PC-9 (cell line): ENCODE measurements around the gene METTL8.

Source experiments
- EZH2 ChIP-seq: fragments of 200-600 bp; sonication (generic); IDR thresholded peaks from 2 replicates; pipeline ENCODE4 v1.8.0; 2017; ENCODE audit warnings: antibody characterized with exemption, low read depth
- TF ChIP-seq, protein P1 (sequence below): fragments of 200-600 bp; sonication (generic); conservative IDR thresholded peaks from 2 replicates; pipeline ENCODE4 v1.6.1; 2017; ENCODE audit warnings: mixed run types, antibody characterized with exemption, mild to moderate bottlenecking, moderate library complexity

DNA sequence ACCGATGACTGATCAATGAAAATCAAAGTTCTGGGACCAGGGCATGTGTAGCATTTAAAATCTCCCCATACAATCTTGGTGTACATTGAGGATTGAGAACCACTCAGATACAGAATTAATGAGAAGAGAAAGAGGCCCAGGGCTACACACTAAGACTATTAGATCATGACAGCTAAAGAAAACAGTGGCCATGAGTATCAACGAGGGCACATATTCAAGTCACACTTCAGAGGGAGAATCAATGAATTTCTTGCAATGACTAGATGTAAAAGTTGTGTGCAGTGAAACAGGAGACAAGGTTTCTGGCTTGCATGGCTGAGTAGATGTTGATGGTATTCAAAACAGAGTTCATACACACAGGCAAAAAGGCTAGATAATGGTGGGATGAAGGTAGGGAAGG is 29.1 kb downstream of the METTL8 start:
- TF ChIP-seq, protein P1, sequence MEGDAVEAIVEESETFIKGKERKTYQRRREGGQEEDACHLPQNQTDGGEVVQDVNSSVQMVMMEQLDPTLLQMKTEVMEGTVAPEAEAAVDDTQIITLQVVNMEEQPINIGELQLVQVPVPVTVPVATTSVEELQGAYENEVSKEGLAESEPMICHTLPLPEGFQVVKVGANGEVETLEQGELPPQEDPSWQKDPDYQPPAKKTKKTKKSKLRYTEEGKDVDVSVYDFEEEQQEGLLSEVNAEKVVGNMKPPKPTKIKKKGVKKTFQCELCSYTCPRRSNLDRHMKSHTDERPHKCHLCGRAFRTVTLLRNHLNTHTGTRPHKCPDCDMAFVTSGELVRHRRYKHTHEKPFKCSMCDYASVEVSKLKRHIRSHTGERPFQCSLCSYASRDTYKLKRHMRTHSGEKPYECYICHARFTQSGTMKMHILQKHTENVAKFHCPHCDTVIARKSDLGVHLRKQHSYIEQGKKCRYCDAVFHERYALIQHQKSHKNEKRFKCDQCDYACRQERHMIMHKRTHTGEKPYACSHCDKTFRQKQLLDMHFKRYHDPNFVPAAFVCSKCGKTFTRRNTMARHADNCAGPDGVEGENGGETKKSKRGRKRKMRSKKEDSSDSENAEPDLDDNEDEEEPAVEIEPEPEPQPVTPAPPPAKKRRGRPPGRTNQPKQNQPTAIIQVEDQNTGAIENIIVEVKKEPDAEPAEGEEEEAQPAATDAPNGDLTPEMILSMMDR: no peak
- no peak for TF ChIP-seq EZH2
